ENCODE results near the gene TACR2.

DNA sequence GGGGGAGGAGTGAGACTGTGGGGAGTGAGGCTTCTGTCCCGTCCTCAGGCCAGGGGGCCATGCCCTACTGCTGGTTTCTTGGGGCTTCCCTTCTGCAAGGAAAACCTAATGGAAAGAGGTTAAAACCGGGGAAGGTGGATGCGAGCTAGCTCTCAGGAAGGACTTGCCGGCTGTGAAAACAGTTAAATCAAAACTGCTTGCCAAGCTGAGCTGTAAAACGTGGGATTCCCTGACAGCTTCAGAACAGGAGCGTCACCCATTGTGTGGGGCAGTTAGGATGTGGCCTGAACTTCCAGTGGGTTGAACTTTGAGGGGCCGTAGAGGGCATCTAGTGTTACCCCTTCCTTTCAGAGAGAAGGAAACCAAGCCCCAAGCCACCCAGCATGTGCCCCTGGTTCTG lies 47.7 kb upstream of the TACR2 start:
- TF ChIP-seq CTCF (conservative IDR thresholded peaks at IDR 0.05 in 1 of 2, IDR thresholded peaks at IDR 0.05 in 1 of 2; ENCODE audit: extremely low read depth in 1 of 2, insufficient read depth in 1 of 2, low read depth in 1 of 2, low read length in 2 of 2), result no peak
- no peak for TF ChIP-seq EZH2 (IDR thresholded peaks at IDR 0.05; ENCODE audit: borderline replicate concordance, low read length)

Measured in mammary epithelial cell (primary cell).